ENCODE measurements around the gene EDN2. TPM values are rescaled to one million over a fixed set of nuclear protein-coding genes. Genes with fewer than 3 reads are reported as not detected.

EDN2 gene
- total RNA-seq, 2 donors from 2014 or later = 0.78 TPM; not detected in 1

DNA sequence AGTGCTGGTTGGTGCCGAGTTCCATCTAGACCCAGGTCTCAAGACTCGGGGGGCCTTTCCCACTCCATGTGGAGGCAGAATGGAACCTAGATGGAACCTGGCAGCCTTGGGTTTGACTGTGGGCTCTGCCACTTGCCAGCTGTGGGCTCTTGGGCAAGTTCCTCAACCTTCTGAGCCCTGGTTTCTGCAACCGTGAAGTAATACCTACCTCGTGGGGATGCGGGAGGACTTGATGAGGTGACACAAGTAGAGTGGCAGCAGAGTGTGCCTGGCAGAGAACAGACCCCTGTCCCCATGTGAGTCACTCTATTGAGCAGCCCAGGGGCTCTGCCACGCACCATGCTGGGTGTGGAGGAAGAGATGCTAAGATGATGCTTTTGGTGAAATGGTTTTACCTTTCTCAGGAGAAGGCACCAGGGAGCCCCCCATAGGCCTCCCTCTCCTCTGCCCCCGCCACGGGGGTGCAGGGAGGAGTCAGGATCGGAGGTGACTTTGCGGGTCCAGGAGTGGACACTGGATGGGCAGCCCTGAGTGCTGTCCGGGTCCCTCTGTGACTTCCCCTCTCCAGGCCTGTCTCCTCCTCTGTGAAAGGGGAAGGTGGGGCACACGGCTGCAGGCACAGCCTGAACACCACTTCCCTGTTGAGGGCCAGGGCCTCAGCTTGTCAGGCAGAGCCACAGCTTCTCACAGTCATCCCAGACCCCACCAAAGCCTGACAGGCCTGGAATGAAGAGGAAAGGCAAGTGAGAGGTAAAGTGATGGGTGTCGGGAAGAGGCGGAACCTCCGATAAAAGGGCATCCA, 36.7 kb upstream of the EDN2 start:
- no peaks in the 10 kb centered on the region for H3K36me3 ChIP-seq
- TF ChIP-seq, protein P1, sequence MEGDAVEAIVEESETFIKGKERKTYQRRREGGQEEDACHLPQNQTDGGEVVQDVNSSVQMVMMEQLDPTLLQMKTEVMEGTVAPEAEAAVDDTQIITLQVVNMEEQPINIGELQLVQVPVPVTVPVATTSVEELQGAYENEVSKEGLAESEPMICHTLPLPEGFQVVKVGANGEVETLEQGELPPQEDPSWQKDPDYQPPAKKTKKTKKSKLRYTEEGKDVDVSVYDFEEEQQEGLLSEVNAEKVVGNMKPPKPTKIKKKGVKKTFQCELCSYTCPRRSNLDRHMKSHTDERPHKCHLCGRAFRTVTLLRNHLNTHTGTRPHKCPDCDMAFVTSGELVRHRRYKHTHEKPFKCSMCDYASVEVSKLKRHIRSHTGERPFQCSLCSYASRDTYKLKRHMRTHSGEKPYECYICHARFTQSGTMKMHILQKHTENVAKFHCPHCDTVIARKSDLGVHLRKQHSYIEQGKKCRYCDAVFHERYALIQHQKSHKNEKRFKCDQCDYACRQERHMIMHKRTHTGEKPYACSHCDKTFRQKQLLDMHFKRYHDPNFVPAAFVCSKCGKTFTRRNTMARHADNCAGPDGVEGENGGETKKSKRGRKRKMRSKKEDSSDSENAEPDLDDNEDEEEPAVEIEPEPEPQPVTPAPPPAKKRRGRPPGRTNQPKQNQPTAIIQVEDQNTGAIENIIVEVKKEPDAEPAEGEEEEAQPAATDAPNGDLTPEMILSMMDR (IDR thresholded peaks at IDR 0.05) = no peak

DNA sequence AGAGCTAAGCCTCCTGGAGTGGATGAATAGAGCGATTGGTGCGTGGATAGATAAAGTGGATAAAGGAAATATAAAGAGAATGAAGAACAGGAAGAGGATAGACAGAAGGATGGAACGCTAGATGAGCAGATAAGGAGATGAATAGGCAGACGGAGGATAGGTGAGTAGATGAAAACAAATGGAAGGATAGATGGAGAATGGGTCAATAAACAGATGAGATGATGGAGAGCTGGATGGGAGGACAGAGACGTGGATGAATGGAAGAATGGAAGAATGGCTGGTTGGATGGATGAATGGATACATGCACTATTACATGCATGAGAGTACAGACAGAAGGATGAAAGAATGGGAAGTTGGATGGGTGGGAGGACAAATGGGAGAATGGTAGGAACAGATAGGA, 35.2 kb upstream of the EDN2 start:
- Histone ChIP-seq H3K4me3 (no peak overlapping the region), H3K27me3 (no peaks in the 10 kb centered on the region), H3K9me3 (no peaks in the 10 kb centered on the region), H3K4me1 (peaks cover 0 to 30% of the 10 kb centered on the region in 2 donors), H3K36me3 (no peaks in the 10 kb centered on the region), H3K27ac (no peak overlapping the region)
- TF ChIP-seq, protein P1 (IDR thresholded peaks at IDR 0.05) = no peak
- no peak for DNase-seq (ENCODE audit: low spot score)

More for the DNA sequence above, 36.7 kb upstream of the EDN2 start:
- H3K4me3 ChIP-seq = no peak overlapping the region
- H3K27ac ChIP-seq = no peak overlapping the region
- H3K9me3 ChIP-seq = no peaks in the 10 kb centered on the region
- no peaks in the 10 kb centered on the region for H3K27me3 ChIP-seq
- DNase-seq (ENCODE audit: low spot score) = no peak
- H3K4me1 ChIP-seq = peaks cover 0 to 16% of the 10 kb centered on the region in 2 donors

DNA sequence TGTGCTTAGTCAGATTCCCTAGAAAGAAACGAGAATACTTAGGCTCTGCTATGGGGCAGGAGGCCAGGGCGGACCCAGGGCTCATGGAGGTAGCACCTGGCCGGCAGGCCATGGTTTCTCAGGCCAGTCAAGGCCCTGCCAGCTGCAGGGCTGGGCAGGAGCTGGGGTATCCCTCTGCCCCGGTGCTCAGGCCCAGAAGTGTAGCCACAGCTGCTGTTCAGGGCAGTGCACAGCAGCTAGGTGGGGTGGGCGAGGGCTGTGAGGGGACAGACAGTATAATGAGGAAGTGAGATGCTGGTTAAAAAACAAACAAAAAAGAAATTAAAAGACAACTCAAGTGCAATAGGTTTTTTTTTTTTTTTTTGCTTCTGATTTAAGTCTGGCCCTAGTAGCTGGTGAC, 34.0 kb upstream of the EDN2 start:
- Histone ChIP-seq H3K27me3 (no peaks in the 10 kb centered on the region), H3K4me3 (no peak overlapping the region), H3K36me3 (no peaks in the 10 kb centered on the region), H3K9me3 (no peaks in the 10 kb centered on the region), H3K4me1 (peaks cover 0 to 39% of the 10 kb centered on the region in 2 donors), H3K27ac (no peak overlapping the region)
- TF ChIP-seq, protein P1 (IDR thresholded peaks at IDR 0.05) = no peak
- DNase-seq (ENCODE audit: low spot score) = no peak

DNA sequence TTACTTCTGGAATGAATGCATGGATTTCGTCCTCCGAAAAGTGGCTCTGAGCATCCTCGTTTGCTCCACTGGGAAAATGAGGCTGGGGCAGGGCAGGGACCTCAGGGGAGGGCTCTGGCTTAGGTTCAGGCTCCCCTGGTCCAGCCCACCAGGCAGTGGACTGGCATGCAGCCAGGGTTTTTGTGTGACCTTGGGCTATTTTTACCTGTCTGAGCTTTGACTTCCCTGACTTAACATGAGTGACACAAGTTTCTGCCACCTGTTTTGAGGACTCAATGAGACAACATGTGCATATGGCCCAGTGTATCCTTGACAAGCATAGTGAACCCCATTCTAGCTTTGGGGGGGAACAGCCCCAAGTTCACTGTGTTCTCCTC, 32.6 kb upstream of the EDN2 start:
- H3K27me3 ChIP-seq = no peaks in the 10 kb centered on the region
- peak overlapping the region in 1 of 2 donors; percentile 50 for H3K4me3 ChIP-seq
- no peaks in the 10 kb centered on the region for H3K36me3 ChIP-seq
- no peak for DNase-seq (ENCODE audit: low spot score)
- H3K27ac ChIP-seq = peak overlapping the region; percentile 71 to 79
- H3K4me1 ChIP-seq = peaks cover 0 to 39% of the 10 kb centered on the region in 2 donors
- TF ChIP-seq, protein P1 (IDR thresholded peaks at IDR 0.05) = no peak
- H3K9me3 ChIP-seq = no peaks in the 10 kb centered on the region

DNA sequence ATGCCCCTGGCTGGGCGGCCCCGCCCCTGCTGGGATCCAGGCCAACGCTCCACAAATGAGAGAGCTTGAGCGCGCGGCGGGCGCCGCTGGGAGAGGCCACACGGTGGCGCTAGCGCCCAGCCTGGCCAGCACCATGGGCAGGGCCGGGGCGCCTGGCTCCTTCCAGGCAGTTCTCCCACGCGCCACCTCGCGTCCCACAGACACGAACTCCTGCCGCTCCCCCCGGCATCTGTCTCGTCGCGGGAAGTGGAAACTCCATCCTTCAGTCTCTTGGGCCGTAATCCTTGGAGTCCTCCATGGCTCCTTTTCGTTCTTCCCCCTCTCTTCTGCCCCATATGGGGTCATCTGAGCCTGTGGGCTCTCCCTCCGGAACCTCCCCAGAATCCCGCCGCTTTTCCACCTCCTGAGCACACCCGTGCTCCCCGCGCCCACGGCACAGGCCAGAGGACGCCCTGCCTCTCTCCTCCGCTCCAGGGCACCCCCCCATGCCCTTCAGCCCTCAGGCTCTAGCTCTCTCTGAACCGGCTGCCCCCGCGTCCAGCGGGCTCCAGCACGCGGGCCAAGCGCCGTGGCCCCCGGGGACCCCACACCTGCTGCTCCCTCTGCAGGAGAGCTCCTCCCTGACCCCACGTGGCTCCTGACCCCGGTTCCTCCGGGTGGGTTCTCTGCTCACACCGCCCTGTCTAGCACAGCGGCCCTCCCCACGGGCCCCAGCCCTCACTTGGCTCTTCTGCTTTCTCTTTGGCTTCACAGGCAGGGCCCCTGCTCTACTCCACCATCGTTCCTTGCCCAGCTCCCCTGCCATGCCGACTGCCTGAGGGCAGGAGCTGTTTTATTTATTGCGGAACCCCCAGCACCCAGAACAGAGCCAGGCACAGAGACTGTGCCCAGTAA, 31.9 kb upstream of the EDN2 start:
- no peaks in the 10 kb centered on the region for H3K9me3 ChIP-seq
- H3K36me3 ChIP-seq = no peaks in the 10 kb centered on the region
- DNase-seq (ENCODE audit: low spot score) = peak; percentile 89
- H3K27ac ChIP-seq = peak overlapping the region; percentile 71 to 79
- H3K4me3 ChIP-seq = peak overlapping the region; percentile 21 to 50
- TF ChIP-seq, protein P1 (IDR thresholded peaks at IDR 0.05) = peak; percentile 88 to 92
- peaks cover 0 to 39% of the 10 kb centered on the region in 2 donors for H3K4me1 ChIP-seq
- H3K27me3 ChIP-seq = no peaks in the 10 kb centered on the region

Data from right atrium auricular region (tissue), 2 donors.